Spleen (tissue), 11 donors: ENCODE results near the gene UFSP1. TPM values are rescaled to one million over a fixed set of nuclear protein-coding genes. Genes with fewer than 3 reads are reported as not detected.
"Not testable (repeated sequence)": the region's sequence is repeated elsewhere in the genome, so short reads cannot be mapped to it uniquely, and the experiment has no call there.

Experiments
- DNase-seq: peaks from one replicate; pipeline ENCODE4 v3.0.0-alpha.2; 2020
- H3K27ac ChIP-seq, 8 donors: fragments of 200-600 bp; sonication (generic) in 7 of 8; 1 replicate in 4 of 8; 2 replicates in 4 of 8; pipeline versions ENCODE4 v1.5.0 to v1.8.0; 2016 to 2021; ENCODE audit warnings: inconsistent platforms in 4 of 8, mild to moderate bottlenecking in 4 of 8, moderate library complexity in 1 of 8
- H3K27me3 ChIP-seq, 7 donors: fragments of 200-600 bp; sonication (generic) in 6 of 7; replicated peaks in 1 of 7; 1 replicate in 4 of 7; 2 replicates in 3 of 7; pipeline versions ENCODE4 v1.5.0 to v1.8.0; 2016 to 2021; ENCODE audit warnings: inconsistent platforms in 3 of 7, mild to moderate bottlenecking in 1 of 7
- H3K36me3 ChIP-seq, 6 donors: fragments of 200-600 bp; sonication (generic) in 5 of 6; 1 replicate in 4 of 6; 2 replicates in 2 of 6; pipeline versions ENCODE4 v1.5.0 to v1.8.0; 2016 to 2021; ENCODE audit warnings: inconsistent platforms in 2 of 6
- H3K4me1 ChIP-seq, 6 donors: fragments of 200-600 bp; sonication (generic) in 5 of 6; 1 replicate in 3 of 6; 2 replicates in 3 of 6; pipeline versions ENCODE4 v1.5.0 to v1.8.0; 2016 to 2021; ENCODE audit warnings: inconsistent platforms in 3 of 6
- H3K4me3 ChIP-seq, 8 donors: fragments of 200-600 bp; sonication (generic) in 7 of 8; 1 replicate in 4 of 8; 2 replicates in 4 of 8; pipeline versions ENCODE4 v1.5.0 to v1.8.0; 2016 to 2021; ENCODE audit warnings: inconsistent platforms in 4 of 8, mild to moderate bottlenecking in 4 of 8, moderate library complexity in 2 of 8
- H3K9me3 ChIP-seq, 8 donors: fragments of 200-600 bp; sonication (generic) in 7 of 8; 1 replicate in 4 of 8; 2 replicates in 4 of 8; pipeline versions ENCODE4 v1.5.0 to v1.8.0; 2016 to 2021; ENCODE audit warnings: inconsistent platforms in 4 of 8
- CTCF ChIP-seq, 11 experiments: fragments of 200-600 bp in 7 of 11; fragments of 450-650 bp in 4 of 11; sonication (generic) in 4 of 11; IDR thresholded peaks in 8 of 11; conservative IDR thresholded peaks in 3 of 11; 1 replicate in 7 of 11; 2 replicates in 4 of 11; pipeline versions ENCODE4 v1.4.0 to v1.8.0; 2016 to 2021; ENCODE audit warnings: antibody characterized with exemption in 11 of 11, inconsistent platforms in 4 of 11, mild to moderate bottlenecking in 1 of 11
- POLR2A ChIP-seq, 3 donors: fragments of 450-650 bp; IDR thresholded peaks; one replicate each; pipeline ENCODE4 v1.5.1; 2017; ENCODE audit warnings: antibody characterized with exemption in 3 of 3, mild to moderate bottlenecking in 1 of 3
- POLR2AphosphoS5 ChIP-seq, 3 donors: sonication (generic); formaldehyde crosslinking; IDR thresholded peaks; one replicate each; pipeline ENCODE4 v1.5.1; 2017; ENCODE audit warnings: antibody characterized with exemption in 3 of 3
- WGBS, 5 donors: extraction: QIAGEN DNeasy Blood & Tissue Kit in 3 of 5; methylation state at CpG; one replicate each; pipeline versions ENCODE4 v1.1.5 to v1.1.7; 2013 to 2018; 5-methylcytosine and 5-hydroxymethylcytosine counted together
- intact Hi-C: fragments of 100-400 bp; cut with DNase I; formaldehyde crosslinking; loops from one replicate; pipeline ENCODE4 v1.15.0; 2023; ENCODE audit warnings: low total_unique reads
- polyA plus RNA-seq, 3 donors: library from polyadenylated mRNA; stranded (reverse); fragments of 200-250 nt; gene quantifications; one replicate each; pipeline ENCODE4 v1.2.1, GENCODE V29; 2013
- total RNA-seq, 7 donors: library from RNA; depleted of rRNA in 3 of 7; stranded (reverse); fragments of >200 nt in 3 of 7; fragmentation: NEBNext Ultra II Directional in 4 of 7; extraction: Animal tissue kit (Norgen Biotek cat#: 25700) in 4 of 7; gene quantifications; one replicate each; pipeline versions ENCODE4 v1.1.0 to v1.2.1, GENCODE V29; 2016 to 2021
- donor health status: healthy with polysubstance abuse.
- donor health status: DM: no; HTN: no; CAD: no; lungs with moderate emphysema.
- donor health status: DM: no; HTN: no; CAD: no.
- donor health status: Bipolar disorder and iron deficiency.
- donor health status: healthy.
- donor health status: DM: no; HTN: no; CAD: no.
- donor health status: DM: yes; HTN: yes; CAD: no.

Gene UFSP1
- total and polyA plus RNA-seq, 10 donors: 1.3 to 6.9 (median 3.3) TPM

GRCh38 chr7:100860702-100861615 lies 28.6 kb downstream of the UFSP1 start:
- H3K27me3 ChIP-seq: no peaks in the 10 kb centered on the region
- TF ChIP-seq POLR2AphosphoS5 (IDR thresholded peaks at IDR 0.05) (peak in 1 of 3 donors; percentile 56), POLR2A (IDR thresholded peaks at IDR 0.05) (no peak)
- peaks cover 0 to 100% (median 59%) of the 10 kb centered on the region in 6 donors for H3K36me3 ChIP-seq
- no peak overlapping the region for H3K4me3 ChIP-seq
- H3K4me1 ChIP-seq: peaks cover 14 to 49% (median 24%) of the 10 kb centered on the region in 6 donors
- WGBS, 5 donors: 93 to 97% (median 94%) methylated on average over 15 to 18 of the region's 18 CpGs
- intact Hi-C loops: no loop called here
- H3K27ac ChIP-seq: no peak overlapping the region
- H3K9me3 ChIP-seq: no peaks in the 10 kb centered on the region
- DNase-seq: no peak

GRCh38 chr7:100859856-100860255 lies 29.7 kb downstream of the UFSP1 start:
- Histone ChIP-seq H3K27me3 (no peaks in the 10 kb centered on the region), H3K36me3 (peaks cover 0 to 100% (median 61%) of the 10 kb centered on the region in 6 donors), H3K4me3 (no peak overlapping the region), H3K9me3 (no peaks in the 10 kb centered on the region), H3K27ac (no peak overlapping the region), H3K4me1 (peaks cover 9 to 49% (median 20%) of the 10 kb centered on the region in 6 donors)
- no peak for TF ChIP-seq POLR2AphosphoS5 (IDR thresholded peaks at IDR 0.05)
- TF ChIP-seq POLR2A (IDR thresholded peaks at IDR 0.05): no peak
- TF ChIP-seq CTCF (IDR thresholded peaks at IDR 0.05 in 8 of 11, conservative IDR thresholded peaks at IDR 0.05 in 3 of 11): no peak
- no peak for DNase-seq
- 91 to 98% (median 96%) methylated on average over 14 to 15 of the region's 15 CpGs for WGBS, 5 donors
- intact Hi-C loops: loop anchor here (10.0 kb wide), 1 partner anchor 155 kb away; the partner anchor contains the start of gene POP7

- Histone ChIP-seq H3K9me3 (no peaks in the 10 kb centered on the region), H3K36me3 (peaks cover 0 to 80% (median 49%) of the 10 kb centered on the region in 6 donors), H3K4me3 (no peak overlapping the region), H3K27ac (no peak overlapping the region), H3K27me3 (no peaks in the 10 kb centered on the region), H3K4me1 (peaks cover 10 to 55% (median 26%) of the 10 kb centered on the region in 6 donors)
- intact Hi-C loops: loop anchor here (10.0 kb wide), 1 partner anchor 152 kb away; the partner anchor contains the start of gene POP7
- 91 to 96% (median 95%) methylated on average over 13 to 16 of the region's 16 CpGs for WGBS, 5 donors
- no peak for DNase-seq
- TF ChIP-seq POLR2A (IDR thresholded peaks at IDR 0.05) (no peak), POLR2AphosphoS5 (IDR thresholded peaks at IDR 0.05) (peak in 1 of 3 donors; percentile 21), CTCF (IDR thresholded peaks at IDR 0.05 in 8 of 11, conservative IDR thresholded peaks at IDR 0.05 in 3 of 11) (no peak)
Observed at GRCh38 chr7:100856871-100857282, 32.6 kb downstream of the UFSP1 start.

GRCh38 chr7:100855515-100855914 lies 34.0 kb downstream of the UFSP1 start:
- no peaks in the 10 kb centered on the region for H3K27me3 ChIP-seq
- peaks cover 0 to 67% (median 35%) of the 10 kb centered on the region in 6 donors for H3K36me3 ChIP-seq
- 86 to 92% (median 88%) methylated on average over 10 of the region's 10 CpGs for WGBS, 5 donors
- no peak overlapping the region for H3K27ac ChIP-seq
- TF ChIP-seq POLR2AphosphoS5 (IDR thresholded peaks at IDR 0.05) (no peak), CTCF (IDR thresholded peaks at IDR 0.05 in 8 of 11, conservative IDR thresholded peaks at IDR 0.05 in 3 of 11) (no peak), POLR2A (IDR thresholded peaks at IDR 0.05) (no peak)
- H3K4me1 ChIP-seq: peaks cover 12 to 64% (median 32%) of the 10 kb centered on the region in 6 donors
- intact Hi-C loops: loop anchor here (10.0 kb wide), 1 partner anchor 151 kb away; the partner anchor contains the start of gene POP7
- peak; percentile 60 for DNase-seq
- no peaks in the 10 kb centered on the region for H3K9me3 ChIP-seq
- H3K4me3 ChIP-seq: no peak overlapping the region

GRCh38 chr7:100854899-100855298 lies 34.6 kb downstream of the UFSP1 start:
- H3K4me1 ChIP-seq: peaks cover 12 to 64% (median 32%) of the 10 kb centered on the region in 6 donors
- H3K27me3 ChIP-seq, H3K27ac ChIP-seq, H3K9me3 ChIP-seq, H3K4me3 ChIP-seq: not testable (repeated sequence)
- H3K36me3 ChIP-seq: peaks cover 0 to 61% (median 29%) of the 10 kb centered on the region in 6 donors
- intact Hi-C loops: loop anchor here (10.0 kb wide), 1 partner anchor 150 kb away; the partner anchor contains the start of gene POP7
- DNase-seq: peak; percentile 24
- WGBS, 5 donors: 96 to 98% (median 96%) methylated on average over 9 of the region's 9 CpGs
